Gastroesophageal sphincter (tissue), 4 donors: ENCODE measurements around the gene SLIT2. TPM values are rescaled to one million over a fixed set of nuclear protein-coding genes. Genes with fewer than 3 reads are reported as not detected.

Source experiments
- ATAC-seq: fragments of 150-250 bp; one replicate; pipeline ENCODE4 v1.9.1; 2016; ENCODE audit warnings: mild to moderate bottlenecking, moderate library complexity
- H3K27ac ChIP-seq, 4 donors: fragments of 200-600 bp; sonication (generic) in 3 of 4; 1 replicate in 3 of 4; 2 replicates in 1 of 4; pipeline ENCODE4 v1.5.1; 2016 to 2019
- H3K27me3 ChIP-seq: fragments of 200-600 bp; sonication (generic); one replicate; pipeline ENCODE4 v1.5.1; 2019
- H3K36me3 ChIP-seq, 2 donors: fragments of 200-600 bp; sonication (generic); one replicate each; pipeline ENCODE4 v1.5.1; 2019; ENCODE audit warnings: control low read depth in 1 of 2
- H3K4me1 ChIP-seq, 3 donors: fragments of 200-600 bp; sonication (generic); 1 replicate in 2 of 3; 2 replicates in 1 of 3; pipeline ENCODE4 v1.5.1; 2016 to 2019; ENCODE audit warnings: control low read depth in 2 of 3
- H3K4me3 ChIP-seq, 2 donors: fragments of 200-600 bp; sonication (generic); one replicate each; pipeline ENCODE4 v1.5.1; 2019; ENCODE audit warnings: mild to moderate bottlenecking in 1 of 2, moderate library complexity in 1 of 2
- H3K9me3 ChIP-seq, 3 donors: fragments of 200-600 bp; sonication (generic); one replicate each; pipeline ENCODE4 v1.5.1; 2017 to 2019; ENCODE audit warnings: control low read depth in 2 of 3
- EP300 ChIP-seq: sonication (generic); formaldehyde crosslinking; IDR thresholded peaks from one replicate; pipeline ENCODE4 v1.6.1; 2017; ENCODE audit warnings: antibody characterized with exemption, mild to moderate bottlenecking
- POLR2A ChIP-seq, 2 donors: fragments of 450-650 bp; IDR thresholded peaks; one replicate each; pipeline ENCODE4 v1.6.1; 2017; ENCODE audit warnings: antibody characterized with exemption in 2 of 2, mild to moderate bottlenecking in 2 of 2, moderate library complexity in 1 of 2
- POLR2AphosphoS5 ChIP-seq: sonication (generic); formaldehyde crosslinking; IDR thresholded peaks from one replicate; pipeline ENCODE4 v1.6.1; 2017; ENCODE audit warnings: antibody characterized with exemption
- WGBS, 2 donors: methylation state at CpG; one replicate each; pipeline ENCODE4 v1.1.5; 2018; ENCODE audit warnings: low coverage in 1 of 2; 5-methylcytosine and 5-hydroxymethylcytosine counted together
- total RNA-seq, 4 donors: library from RNA; depleted of rRNA; stranded (reverse); fragments of >200 nt; gene quantifications; one replicate each; pipeline ENCODE4 v1.1.0, GENCODE V29; 2016
- TF ChIP-seq, protein P1 (sequence below), 4 experiments: fragments of 200-600 bp in 2 of 4; fragments of 450-650 bp in 2 of 4; sonication (generic) in 1 of 4; IDR thresholded peaks; one replicate each; pipeline ENCODE4 v1.5.1; 2017 to 2019; ENCODE audit warnings: antibody characterized with exemption in 4 of 4, mild to moderate bottlenecking in 2 of 4, moderate library complexity in 2 of 4

The SLIT2 gene
- total RNA-seq, 4 donors from 2014 or later: 53.4 to 83.6 (median 76.7) TPM

DNA sequence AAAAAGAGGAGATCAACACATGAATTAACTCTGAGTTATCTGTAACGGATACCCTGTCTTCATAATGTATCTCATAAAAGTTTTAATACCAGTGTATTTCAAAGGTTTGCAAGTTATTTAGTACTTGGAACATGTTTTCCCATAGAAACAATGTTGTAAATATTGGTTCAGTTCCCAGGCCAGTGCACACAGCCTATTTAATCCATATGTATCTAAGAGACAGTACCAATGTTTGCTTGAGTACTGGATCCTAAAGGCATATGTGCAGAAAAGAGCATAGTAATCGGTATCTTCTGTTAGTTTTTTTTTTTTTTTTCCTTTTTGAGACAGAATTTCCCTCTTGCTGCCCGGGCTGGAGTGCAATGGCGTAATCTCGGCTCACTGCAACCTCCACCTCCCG is 46.1 kb downstream of the SLIT2 start:
- H3K4me1 ChIP-seq: peaks cover 0 to 38% (median 3%) of the 10 kb centered on the region in 3 donors
- H3K4me3 ChIP-seq: no peak overlapping the region
- H3K27me3 ChIP-seq: no peaks in the 10 kb centered on the region
- no peaks in the 10 kb centered on the region for H3K36me3 ChIP-seq
- TF ChIP-seq, protein P1, sequence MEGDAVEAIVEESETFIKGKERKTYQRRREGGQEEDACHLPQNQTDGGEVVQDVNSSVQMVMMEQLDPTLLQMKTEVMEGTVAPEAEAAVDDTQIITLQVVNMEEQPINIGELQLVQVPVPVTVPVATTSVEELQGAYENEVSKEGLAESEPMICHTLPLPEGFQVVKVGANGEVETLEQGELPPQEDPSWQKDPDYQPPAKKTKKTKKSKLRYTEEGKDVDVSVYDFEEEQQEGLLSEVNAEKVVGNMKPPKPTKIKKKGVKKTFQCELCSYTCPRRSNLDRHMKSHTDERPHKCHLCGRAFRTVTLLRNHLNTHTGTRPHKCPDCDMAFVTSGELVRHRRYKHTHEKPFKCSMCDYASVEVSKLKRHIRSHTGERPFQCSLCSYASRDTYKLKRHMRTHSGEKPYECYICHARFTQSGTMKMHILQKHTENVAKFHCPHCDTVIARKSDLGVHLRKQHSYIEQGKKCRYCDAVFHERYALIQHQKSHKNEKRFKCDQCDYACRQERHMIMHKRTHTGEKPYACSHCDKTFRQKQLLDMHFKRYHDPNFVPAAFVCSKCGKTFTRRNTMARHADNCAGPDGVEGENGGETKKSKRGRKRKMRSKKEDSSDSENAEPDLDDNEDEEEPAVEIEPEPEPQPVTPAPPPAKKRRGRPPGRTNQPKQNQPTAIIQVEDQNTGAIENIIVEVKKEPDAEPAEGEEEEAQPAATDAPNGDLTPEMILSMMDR (IDR thresholded peaks at IDR 0.05): no peak
- TF ChIP-seq POLR2A (IDR thresholded peaks at IDR 0.05): no peak
- no peak for TF ChIP-seq POLR2AphosphoS5
- TF ChIP-seq EP300: no peak
- peak overlapping the region in 1 of 4 donors; percentile 1 for H3K27ac ChIP-seq
- ATAC-seq: no peak
- no peaks in the 10 kb centered on the region for H3K9me3 ChIP-seq
- WGBS, 2 donors: 64 to 91% methylated on average over 4 to 6 of the region's 6 CpGs

GRCh38 chr4:20298455-20298854 is 46.8 kb downstream of the SLIT2 start:
- Histone ChIP-seq H3K9me3 (no peaks in the 10 kb centered on the region), H3K27ac (peak overlapping the region in 2 of 4 donors; percentile 1 to 32), H3K27me3 (no peaks in the 10 kb centered on the region), H3K4me1 (peaks cover 0 to 38% (median 3%) of the 10 kb centered on the region in 3 donors), H3K36me3 (no peaks in the 10 kb centered on the region), H3K4me3 (no peak overlapping the region)
- no peak for ATAC-seq
- TF ChIP-seq, protein P1 (IDR thresholded peaks at IDR 0.05): no peak
- no peak for TF ChIP-seq POLR2AphosphoS5
- no peak for TF ChIP-seq POLR2A (IDR thresholded peaks at IDR 0.05)
- no peak for TF ChIP-seq EP300

GRCh38 chr4:20298986-20299385 is 47.3 kb downstream of the SLIT2 start:
- H3K9me3 ChIP-seq: no peaks in the 10 kb centered on the region
- H3K27ac ChIP-seq: no peak overlapping the region

GRCh38 chr4:20299515-20299914 is 47.8 kb downstream of the SLIT2 start:
- 30 to 56% methylated on average over 3 of the region's 3 CpGs for WGBS, 2 donors
- ATAC-seq: no peak
- H3K4me1 ChIP-seq: peaks cover 0 to 38% (median 3%) of the 10 kb centered on the region in 3 donors
- H3K9me3 ChIP-seq: no peaks in the 10 kb centered on the region
- TF ChIP-seq POLR2A (IDR thresholded peaks at IDR 0.05): no peak
- TF ChIP-seq, protein P1 (IDR thresholded peaks at IDR 0.05): peak in 3 of 4 experiments; percentile 18 to 41 (median 22)
- no peak overlapping the region for H3K4me3 ChIP-seq
- no peaks in the 10 kb centered on the region for H3K36me3 ChIP-seq
- H3K27me3 ChIP-seq: no peaks in the 10 kb centered on the region
- H3K27ac ChIP-seq: no peak overlapping the region

More at GRCh38 chr4:20298986-20299385, 47.3 kb downstream of the SLIT2 start:
- H3K4me3 ChIP-seq: no peak overlapping the region
- no peaks in the 10 kb centered on the region for H3K36me3 ChIP-seq
- H3K4me1 ChIP-seq: peaks cover 0 to 38% (median 3%) of the 10 kb centered on the region in 3 donors
- H3K27me3 ChIP-seq: no peaks in the 10 kb centered on the region
- TF ChIP-seq POLR2AphosphoS5: no peak
- TF ChIP-seq EP300: no peak
- TF ChIP-seq POLR2A (IDR thresholded peaks at IDR 0.05): no peak
- TF ChIP-seq, protein P1 (IDR thresholded peaks at IDR 0.05): no peak
- ATAC-seq: no peak

DNA sequence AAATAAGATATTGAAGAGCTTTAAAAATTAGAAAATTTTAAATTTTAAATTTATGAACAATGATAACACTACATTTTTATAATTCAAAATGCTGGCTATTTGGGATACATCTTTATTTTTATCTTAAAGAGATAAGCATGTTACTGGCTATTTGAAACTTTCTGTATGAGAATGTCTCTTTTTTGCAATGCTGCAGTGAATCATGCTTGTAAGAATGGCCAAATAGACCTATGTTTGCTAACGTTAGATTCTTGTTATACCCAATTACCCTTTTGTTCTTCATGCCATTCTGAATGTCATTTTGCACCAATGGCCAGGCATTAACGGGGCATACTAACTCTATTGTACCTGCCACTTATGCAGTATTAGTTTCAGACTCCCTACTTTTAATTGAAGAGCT is 49.5 kb downstream of the SLIT2 start:
- no peak overlapping the region for H3K4me3 ChIP-seq
- ATAC-seq: no peak
- TF ChIP-seq, protein P1 (IDR thresholded peaks at IDR 0.05): no peak
- TF ChIP-seq EP300 (no peak), POLR2A (IDR thresholded peaks at IDR 0.05) (no peak), POLR2AphosphoS5 (no peak)
- no peaks in the 10 kb centered on the region for H3K9me3 ChIP-seq
- no peaks in the 10 kb centered on the region for H3K27me3 ChIP-seq
- no peaks in the 10 kb centered on the region for H3K36me3 ChIP-seq
- no peak overlapping the region for H3K27ac ChIP-seq
- H3K4me1 ChIP-seq: peaks cover 0 to 29% (median 0%) of the 10 kb centered on the region in 3 donors
- 55 to 92% methylated on average over 2 of the region's 2 CpGs for WGBS, 2 donors
